ENCODE measurements around the gene GPR158. TPM values are rescaled to one million over a fixed set of nuclear protein-coding genes. Genes with fewer than 3 reads are reported as not detected.

The GPR158 gene
- total and polyA plus RNA-seq, 9 of the 15 experiments (the other 6 are each of a cell fraction or from before 2014, with no cell fraction given) = 4.0 to 7.6 (median 5.0) TPM

DNA sequence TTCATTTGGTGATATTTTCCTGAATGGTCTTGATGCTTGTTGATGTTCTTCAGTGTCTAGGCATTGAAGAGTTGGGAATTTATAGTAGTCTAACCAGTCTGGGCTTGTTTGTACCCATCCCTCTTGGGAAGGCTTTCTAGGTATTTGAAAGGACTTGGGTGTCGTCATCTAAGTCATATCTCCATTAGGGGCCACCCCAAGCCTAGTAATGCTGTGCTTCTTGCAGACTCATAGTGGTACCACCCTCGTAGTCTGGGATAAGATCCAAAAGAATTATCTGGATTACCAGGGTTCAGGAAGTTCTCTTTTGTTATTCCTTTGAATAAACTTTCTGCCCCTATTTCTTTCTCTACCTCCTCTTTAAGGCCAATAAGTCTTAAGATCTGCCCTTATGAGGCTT, 439.9 kb downstream of the GPR158 start:
- Histone ChIP-seq H3K9me1 (ENCODE audit: control insufficient read depth, insufficient read depth, low read length) (no peaks in the 10 kb centered on the region), H4K20me1 (replicated peaks; ENCODE audit: control insufficient read depth, insufficient read depth, low read length) (no peaks in the 10 kb centered on the region), H3K9me3 (replicated peaks; ENCODE audit: control insufficient read depth, insufficient read depth, low read depth, low read length) (no peaks in the 10 kb centered on the region), H2AFZ (ENCODE audit: low read depth, low read length) (no peak overlapping the region), H3K4me3 (no peak overlapping the region), H3K4me1 (replicated peaks in 1 of 2; ENCODE audit: control insufficient read depth in 2 of 2, insufficient read depth in 2 of 2, low read length in 2 of 2) (no peaks in the 10 kb centered on the region), H3K4me2 (ENCODE audit: insufficient read depth, low read length) (no peak overlapping the region), H3K36me3 (ENCODE audit: control insufficient read depth, insufficient read depth, low read length) (no peaks in the 10 kb centered on the region), H3K27me3 (ENCODE audit: control insufficient read depth in 2 of 2, insufficient read depth in 2 of 2, low read length in 2 of 2) (0 out of 5 replicates have a peak, but pooled peaks cover 0 to 9% of the 10 kb centered on the region in 2 experiments), H3K27ac (ENCODE audit: extremely low read depth, low read depth, low read length) (no peak overlapping the region), H3K79me2 (ENCODE audit: control insufficient read depth, insufficient read depth, low read length) (no peaks in the 10 kb centered on the region), H3K9ac (ENCODE audit: insufficient read depth in 1 of 2, low read depth in 2 of 2, low read length in 2 of 2) (no peak overlapping the region)
- intact Hi-C loops (cut with micrococcal nuclease) = no loop called here
- WGBS (ENCODE audit: insufficient coverage, low coverage, missing lambda C conversion rate) = 0% methylated on average over 2 of the region's 2 CpGs
- no TSS peak for BruUV-seq (replicated peaks)
- ChIA-PET CTCF (ENCODE audit: low intra/inter-chr PET ratio) (no interaction called here), POLR2A (interaction anchor here (0.7 kb wide), 1 partner anchor 85 kb away, joined by 5 read pairs; no protein-coding TSS in a partner anchor)
- TF ChIP-seq GTF2E2 (tag; IDR thresholded peaks at IDR 0.05) = no peak
- TF ChIP-seq BCOR (IDR thresholded peaks at IDR 0.05) = no peak
- no peak for TF ChIP-seq HLTF (IDR thresholded peaks at IDR 0.05)
- TF ChIP-seq ZNF174 (CRISPR knock-in tag; IDR thresholded peaks at IDR 0.05) = no peak
- no peak for TF ChIP-seq CEBPB (tag; IDR thresholded peaks at IDR 0.05)
- no peak for TF ChIP-seq SRSF9 (IDR thresholded peaks at IDR 0.05; ENCODE audit: borderline replicate concordance, low read depth, low read length)
- peak in 1 of 3 experiments; percentile 11; a peak in 1 of 6 replicates for TF ChIP-seq CTCF (IDR thresholded peaks at IDR 0.05 in 2 of 3, conservative IDR thresholded peaks at IDR 0.05 in 1 of 3; ENCODE audit: insufficient read depth in 2 of 3, low read depth in 1 of 3, low read length in 3 of 3)
- no peak for TF ChIP-seq RBM15 (IDR thresholded peaks at IDR 0.05; ENCODE audit: insufficient read depth, low read length)
- no peak for TF ChIP-seq GABPA (tag; conservative IDR thresholded peaks at IDR 0.05; ENCODE audit: low read depth)
- FAIRE-seq = no peak
- ATAC-seq = no peak
- in situ Hi-C loops (cut with MboI) = no loop called here
- DNase-seq (ENCODE audit: extremely low read depth in 1 of 4, low spot score in 3 of 4) = no peak
